HepG2 (cell line): ENCODE data around the gene GLB1L3.

Experiments used
- ARNT ChIP-seq: fragments of 450-650 bp; IDR thresholded peaks from 2 replicates; pipeline ENCODE4 v1.6.1; 2017
- ATF1 ChIP-seq: IDR thresholded peaks from 2 replicates; pipeline ENCODE4 v1.6.1; 2016; ENCODE audit warnings: mild to moderate bottlenecking, control low read depth
- CBX5 ChIP-seq: sonication (generic); formaldehyde crosslinking; IDR thresholded peaks from 2 replicates; pipeline ENCODE4 v1.4.0; 2020; ENCODE audit warnings: missing genetic modification reagents, borderline replicate concordance
- EZH2 ChIP-seq: conservative IDR thresholded peaks from 2 replicates; pipeline ENCODE4 v1.6.1; 2012; ENCODE audit warnings: mild to moderate bottlenecking, low read depth, low read length, moderate library complexity
- PCBP1 ChIP-seq: fragments of 200-400 bp; formaldehyde crosslinking; IDR thresholded peaks from 2 replicates; pipeline ENCODE4 v1.6.1; 2017; ENCODE audit warnings: mild to moderate bottlenecking, low read depth, low read length, borderline replicate concordance
- POLR2A ChIP-seq, 2 experiments: IDR thresholded peaks; 2 replicates each; pipeline ENCODE4 v1.6.1; 2011; ENCODE audit warnings: low read depth in 2 of 2, low read length in 2 of 2, mild to moderate bottlenecking in 1 of 2, moderate library complexity in 1 of 2; ENCODE audit not compliant: insufficient read depth in 1 of 2
- ZNF280D ChIP-seq: sonication (generic); formaldehyde crosslinking; IDR thresholded peaks from 2 replicates; pipeline ENCODE4 v1.5.1; 2020; ENCODE audit warnings: mild to moderate bottlenecking, missing genetic modification reagents
- ZNF652 ChIP-seq: IDR thresholded peaks from 2 replicates; pipeline ENCODE4 v1.6.1; 2016; ENCODE audit warnings: low read depth, borderline replicate concordance
- TF ChIP-seq, protein P1 (sequence below): sonication (generic); formaldehyde crosslinking; IDR thresholded peaks from 2 replicates; pipeline ENCODE4 v1.9.0; 2022; ENCODE audit warnings: missing genetic modification reagents, mild to moderate bottlenecking, borderline replicate concordance
- TF ChIP-seq, protein P2 (sequence below): sonication (generic); formaldehyde crosslinking; IDR thresholded peaks from 2 replicates; pipeline ENCODE4 v1.8.0; 2022; ENCODE audit warnings: mild to moderate bottlenecking, missing genetic modification reagents
- TF ChIP-seq, protein P3 (sequence below): sonication (generic); formaldehyde crosslinking; IDR thresholded peaks from 2 replicates; pipeline ENCODE4 v1.5.0; 2020; ENCODE audit warnings: mild to moderate bottlenecking, missing genetic modification reagents, moderate library complexity
- TF ChIP-seq, protein P4 (sequence below): sonication (generic); formaldehyde crosslinking; IDR thresholded peaks from 2 replicates; pipeline ENCODE4 v1.4.0; 2020; ENCODE audit warnings: mild to moderate bottlenecking, missing genetic modification reagents

- no peak for TF ChIP-seq ARNT
- no peak for TF ChIP-seq ZNF652
- no peak for TF ChIP-seq PCBP1
- TF ChIP-seq POLR2A (IDR thresholded peaks at IDR 0.05; ENCODE audit: insufficient read depth in 1 of 2, low read depth in 2 of 2, low read length in 2 of 2): no peak
- TF ChIP-seq, protein P1, sequence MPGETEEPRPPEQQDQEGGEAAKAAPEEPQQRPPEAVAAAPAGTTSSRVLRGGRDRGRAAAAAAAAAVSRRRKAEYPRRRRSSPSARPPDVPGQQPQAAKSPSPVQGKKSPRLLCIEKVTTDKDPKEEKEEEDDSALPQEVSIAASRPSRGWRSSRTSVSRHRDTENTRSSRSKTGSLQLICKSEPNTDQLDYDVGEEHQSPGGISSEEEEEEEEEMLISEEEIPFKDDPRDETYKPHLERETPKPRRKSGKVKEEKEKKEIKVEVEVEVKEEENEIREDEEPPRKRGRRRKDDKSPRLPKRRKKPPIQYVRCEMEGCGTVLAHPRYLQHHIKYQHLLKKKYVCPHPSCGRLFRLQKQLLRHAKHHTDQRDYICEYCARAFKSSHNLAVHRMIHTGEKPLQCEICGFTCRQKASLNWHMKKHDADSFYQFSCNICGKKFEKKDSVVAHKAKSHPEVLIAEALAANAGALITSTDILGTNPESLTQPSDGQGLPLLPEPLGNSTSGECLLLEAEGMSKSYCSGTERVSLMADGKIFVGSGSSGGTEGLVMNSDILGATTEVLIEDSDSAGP (CRISPR knock-in tag): no peak
- no peak for TF ChIP-seq CBX5
- no peak for TF ChIP-seq EZH2
- no peak for TF ChIP-seq ATF1 (CRISPR knock-in tag)
- TF ChIP-seq, protein P2, sequence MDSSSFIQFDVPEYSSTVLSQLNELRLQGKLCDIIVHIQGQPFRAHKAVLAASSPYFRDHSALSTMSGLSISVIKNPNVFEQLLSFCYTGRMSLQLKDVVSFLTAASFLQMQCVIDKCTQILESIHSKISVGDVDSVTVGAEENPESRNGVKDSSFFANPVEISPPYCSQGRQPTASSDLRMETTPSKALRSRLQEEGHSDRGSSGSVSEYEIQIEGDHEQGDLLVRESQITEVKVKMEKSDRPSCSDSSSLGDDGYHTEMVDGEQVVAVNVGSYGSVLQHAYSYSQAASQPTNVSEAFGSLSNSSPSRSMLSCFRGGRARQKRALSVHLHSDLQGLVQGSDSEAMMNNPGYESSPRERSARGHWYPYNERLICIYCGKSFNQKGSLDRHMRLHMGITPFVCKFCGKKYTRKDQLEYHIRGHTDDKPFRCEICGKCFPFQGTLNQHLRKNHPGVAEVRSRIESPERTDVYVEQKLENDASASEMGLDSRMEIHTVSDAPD (CRISPR knock-in tag): no peak
- TF ChIP-seq, protein P3, sequence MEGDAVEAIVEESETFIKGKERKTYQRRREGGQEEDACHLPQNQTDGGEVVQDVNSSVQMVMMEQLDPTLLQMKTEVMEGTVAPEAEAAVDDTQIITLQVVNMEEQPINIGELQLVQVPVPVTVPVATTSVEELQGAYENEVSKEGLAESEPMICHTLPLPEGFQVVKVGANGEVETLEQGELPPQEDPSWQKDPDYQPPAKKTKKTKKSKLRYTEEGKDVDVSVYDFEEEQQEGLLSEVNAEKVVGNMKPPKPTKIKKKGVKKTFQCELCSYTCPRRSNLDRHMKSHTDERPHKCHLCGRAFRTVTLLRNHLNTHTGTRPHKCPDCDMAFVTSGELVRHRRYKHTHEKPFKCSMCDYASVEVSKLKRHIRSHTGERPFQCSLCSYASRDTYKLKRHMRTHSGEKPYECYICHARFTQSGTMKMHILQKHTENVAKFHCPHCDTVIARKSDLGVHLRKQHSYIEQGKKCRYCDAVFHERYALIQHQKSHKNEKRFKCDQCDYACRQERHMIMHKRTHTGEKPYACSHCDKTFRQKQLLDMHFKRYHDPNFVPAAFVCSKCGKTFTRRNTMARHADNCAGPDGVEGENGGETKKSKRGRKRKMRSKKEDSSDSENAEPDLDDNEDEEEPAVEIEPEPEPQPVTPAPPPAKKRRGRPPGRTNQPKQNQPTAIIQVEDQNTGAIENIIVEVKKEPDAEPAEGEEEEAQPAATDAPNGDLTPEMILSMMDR (CRISPR knock-in tag): no peak
- TF ChIP-seq, protein P4, sequence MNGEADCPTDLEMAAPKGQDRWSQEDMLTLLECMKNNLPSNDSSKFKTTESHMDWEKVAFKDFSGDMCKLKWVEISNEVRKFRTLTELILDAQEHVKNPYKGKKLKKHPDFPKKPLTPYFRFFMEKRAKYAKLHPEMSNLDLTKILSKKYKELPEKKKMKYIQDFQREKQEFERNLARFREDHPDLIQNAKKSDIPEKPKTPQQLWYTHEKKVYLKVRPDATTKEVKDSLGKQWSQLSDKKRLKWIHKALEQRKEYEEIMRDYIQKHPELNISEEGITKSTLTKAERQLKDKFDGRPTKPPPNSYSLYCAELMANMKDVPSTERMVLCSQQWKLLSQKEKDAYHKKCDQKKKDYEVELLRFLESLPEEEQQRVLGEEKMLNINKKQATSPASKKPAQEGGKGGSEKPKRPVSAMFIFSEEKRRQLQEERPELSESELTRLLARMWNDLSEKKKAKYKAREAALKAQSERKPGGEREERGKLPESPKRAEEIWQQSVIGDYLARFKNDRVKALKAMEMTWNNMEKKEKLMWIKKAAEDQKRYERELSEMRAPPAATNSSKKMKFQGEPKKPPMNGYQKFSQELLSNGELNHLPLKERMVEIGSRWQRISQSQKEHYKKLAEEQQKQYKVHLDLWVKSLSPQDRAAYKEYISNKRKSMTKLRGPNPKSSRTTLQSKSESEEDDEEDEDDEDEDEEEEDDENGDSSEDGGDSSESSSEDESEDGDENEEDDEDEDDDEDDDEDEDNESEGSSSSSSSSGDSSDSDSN (CRISPR knock-in tag): no peak
- no peak for TF ChIP-seq ZNF280D (CRISPR knock-in tag)
Observed at GRCh38 chr11:134260983-134261382, 15.2 kb upstream of the GLB1L3 start.
